RPMI7951 (cell line): ENCODE measurements around the gene CRABP2. TPM values are rescaled to one million over a fixed set of nuclear protein-coding genes. Genes with fewer than 3 reads are reported as not detected.
A peak's percentile ranks its signal among the peaks of the same experiment; 100 is the strongest.

ENCODE experiments used
- DNase-seq: peaks from one replicate; pipeline ENCODE4 v3.0.0-alpha.2; 2012; ENCODE audit warnings: low read depth
- total RNA-seq: library from RNA; depleted of rRNA; stranded (reverse); fragments of >200 nt; shearing (Covaris generic); gene quantifications from 2 replicates; pipeline ENCODE4 v1.2.3, GENCODE V29; 2014

Gene CRABP2
- total RNA-seq, 1 experiment from 2014 or later, result 81.6 TPM

- peak; percentile 61 for DNase-seq
These were observed 13.5 kb downstream of the CRABP2 start for GRCh38 chr1:156691665-156692440.

GRCh38 chr1:156691191-156691590 lies 14.2 kb downstream of the CRABP2 start:
- no peak for DNase-seq

- DNase-seq, result no peak
These were observed 14.7 kb downstream of the CRABP2 start for GRCh38 chr1:156690675-156691036.

GRCh38 chr1:156689953-156690674 lies 15.3 kb downstream of the CRABP2 start:
- no peak for DNase-seq

- peak; percentile 78 for DNase-seq
These were observed 16.1 kb downstream of the CRABP2 start for GRCh38 chr1:156689035-156689952.

- no peak for DNase-seq
These were observed 21.1 kb downstream of the CRABP2 start for GRCh38 chr1:156684227-156684782.

- DNase-seq, result no peak
These were observed 23.1 kb downstream of the CRABP2 start for GRCh38 chr1:156682166-156682890.

GRCh38 chr1:156681196-156681960 lies 24.0 kb downstream of the CRABP2 start:
- no peak for DNase-seq

- DNase-seq, result no peak
These were observed 25.3 kb downstream of the CRABP2 start for GRCh38 chr1:156680056-156680455.

GRCh38 chr1:156677616-156678596 lies 27.5 kb downstream of the CRABP2 start:
- DNase-seq, result peak; percentile 77

GRCh38 chr1:156676820-156677615 lies 28.4 kb downstream of the CRABP2 start, which contains the start of gene NES:
Gene NES (minus strand): TSS chr1:156677407. CDS start chr1:156677264, 143 bp downstream.
- DNase-seq, result peak; percentile 75

- DNase-seq, result no peak
These were observed 29.1 kb downstream of the CRABP2 start for GRCh38 chr1:156676114-156676819.

- peak; percentile 42 for DNase-seq
These were observed 29.9 kb downstream of the CRABP2 start for GRCh38 chr1:156675210-156676113.

GRCh38 chr1:156673387-156674121 lies 31.8 kb downstream of the CRABP2 start:
- peak; percentile 60 for DNase-seq

GRCh38 chr1:156671804-156672203 lies 33.6 kb downstream of the CRABP2 start:
- no peak for DNase-seq

GRCh38 chr1:156670791-156671190 lies 34.6 kb downstream of the CRABP2 start:
- DNase-seq, result no peak
